RKO (cell line): ENCODE data around the gene MB.

ENCODE experiments used
- DNase-seq: peaks from one replicate; pipeline ENCODE4 v3.0.0-alpha.2; 2016; ENCODE audit warnings: low spot score

MB gene

GRCh38 chr22:35572556-35572955 is 44.6 kb downstream of the MB start:
- no peak for DNase-seq

- DNase-seq = no peak
Observed at GRCh38 chr22:35570686-35571194, 46.4 kb downstream of the MB start.

GRCh38 chr22:35569916-35570315 is 47.2 kb downstream of the MB start:
- no peak for DNase-seq

GRCh38 chr22:35568751-35569739 is 48.1 kb downstream of the MB start:
- DNase-seq = no peak

- no peak for DNase-seq
Observed at GRCh38 chr22:35567351-35568141, 49.6 kb downstream of the MB start.

GRCh38 chr22:35564975-35565867 is 51.9 kb downstream of the MB start:
- no peak for DNase-seq

- DNase-seq = no peak
Observed at GRCh38 chr22:35563211-35563610, 53.9 kb downstream of the MB start.

GRCh38 chr22:35561796-35562526 is 55.2 kb downstream of the MB start:
- DNase-seq = peak; percentile 74

- no peak for DNase-seq
Observed at GRCh38 chr22:35560824-35561223, 56.3 kb downstream of the MB start.

GRCh38 chr22:35560366-35560765 is 56.8 kb downstream of the MB start:
- no peak for DNase-seq

- peak; percentile 27 for DNase-seq
Observed at GRCh38 chr22:35559354-35560005, 57.6 kb downstream of the MB start.

- DNase-seq = no peak
Observed at GRCh38 chr22:35558719-35559118, 58.4 kb downstream of the MB start.

- DNase-seq = no peak
Observed at GRCh38 chr22:35558031-35558430, 59.1 kb downstream of the MB start.
